PC-9 (cell line): ENCODE measurements around the gene TMEM187. TPM values are rescaled to one million over a fixed set of nuclear protein-coding genes. Genes with fewer than 3 reads are reported as not detected.

Source experiments
- BruUV-seq: library from RNA; stranded (reverse); fragments of 400-500 nt; replicated peaks from 2 replicates; lab custom pipeline; 2021; lab: Mats Ljungman, UMichigan
- CTCF ChIA-PET: fragments of 300-600 bp; sonication (Branson Sonifier 250); formaldehyde crosslinking; loops from one replicate; lab custom pipeline; 2022; ENCODE audit warnings: antibody characterized with exemption; lab: Charles Lee
- POLR2A ChIA-PET: fragments of 300-600 bp; sonication (Branson Sonifier 250); formaldehyde crosslinking; loops from one replicate; lab custom pipeline; 2022; ENCODE audit warnings: antibody characterized with exemption; ENCODE audit not compliant: unreplicated experiment; lab: Charles Lee
- DNase-seq, 2 experiments: peaks; one replicate each; pipeline versions ENCODE4 v3.0.0 to v3.0.0-alpha.2; 2015 to 2022; ENCODE audit warnings: mixed read lengths in 1 of 2
- H2AFZ ChIP-seq: fragments of 200-600 bp; sonication (generic); 2 replicates; pipeline ENCODE4 v1.8.1; 2017; ENCODE audit warnings: antibody characterized with exemption
- H3F3A ChIP-seq: fragments of 200-600 bp; sonication (generic); 2 replicates; pipeline ENCODE4 v1.8.1; 2017; ENCODE audit warnings: antibody characterized with exemption, mild to moderate bottlenecking, low read depth; ENCODE audit not compliant: insufficient read depth
- H3K27ac ChIP-seq: fragments of 200-600 bp; sonication (generic); 2 replicates; pipeline ENCODE4 v1.6.1; 2016; ENCODE audit warnings: mixed run types
- H3K27me3 ChIP-seq: fragments of 200-600 bp; sonication (generic); 2 replicates; pipeline ENCODE4 v1.6.1; 2016; ENCODE audit warnings: low read depth, mixed run types; ENCODE audit not compliant: insufficient read depth
- H3K36me3 ChIP-seq: fragments of 200-600 bp; sonication (generic); 2 replicates; pipeline ENCODE4 v1.6.1; 2016; ENCODE audit warnings: low read depth, mixed run types
- H3K4me1 ChIP-seq: fragments of 200-600 bp; sonication (generic); replicated peaks from 2 replicates; pipeline ENCODE4 v1.6.1; 2016; ENCODE audit warnings: mixed run types; ENCODE audit not compliant: insufficient read depth
- H3K4me2 ChIP-seq: fragments of 200-600 bp; sonication (generic); 2 replicates; pipeline ENCODE4 v1.6.1; 2017; ENCODE audit warnings: mixed run types
- H3K4me3 ChIP-seq: fragments of 200-600 bp; sonication (generic); 2 replicates; pipeline ENCODE4 v1.6.1; 2016; ENCODE audit warnings: mixed run types
- H3K79me2 ChIP-seq: fragments of 200-600 bp; sonication (generic); 2 replicates; pipeline ENCODE4 v1.6.1; 2017; ENCODE audit warnings: low read depth, mixed run types
- H3K9me2 ChIP-seq: fragments of 200-600 bp; sonication (generic); 2 replicates; pipeline ENCODE4 v1.8.1; 2017; ENCODE audit warnings: mild to moderate bottlenecking; ENCODE audit not compliant: insufficient read depth
- H3K9me3 ChIP-seq: fragments of 200-600 bp; sonication (generic); 2 replicates; pipeline ENCODE4 v1.8.1; 2016; ENCODE audit warnings: low read depth; ENCODE audit not compliant: insufficient read depth
- H4K20me1 ChIP-seq: fragments of 200-600 bp; sonication (generic); 2 replicates; pipeline ENCODE4 v1.8.1; 2017; ENCODE audit not compliant: insufficient read depth
- CTCF ChIP-seq: fragments of 200-600 bp; sonication (generic); conservative IDR thresholded peaks from 2 replicates; pipeline ENCODE4 v1.6.1; 2017; ENCODE audit warnings: mixed run types, antibody characterized with exemption, mild to moderate bottlenecking, moderate library complexity
- EZH2 ChIP-seq: fragments of 200-600 bp; sonication (generic); IDR thresholded peaks from 2 replicates; pipeline ENCODE4 v1.8.0; 2017; ENCODE audit warnings: antibody characterized with exemption, low read depth
- intact Hi-C: fragments of 100-400 bp; cut with micrococcal nuclease; formaldehyde crosslinking; loops from one replicate; pipeline ENCODE4 v1.10.0; 2022; ENCODE audit not compliant: unreplicated experiment
- total RNA-seq: library from RNA; stranded (reverse); gene quantifications from 2 replicates; pipeline ENCODE4 v1.2.3, GENCODE V29; 2021

The TMEM187 gene
- total RNA-seq, 1 experiment from 2014 or later: 20.1 TPM

- H3K36me3 ChIP-seq: no peaks in the 10 kb centered on the region
- no peak overlapping the region for H3K4me2 ChIP-seq
- H4K20me1 ChIP-seq: peaks cover 7% of the 10 kb centered on the region; the same call in 1 of the 2 replicates
- H2AFZ ChIP-seq: no peak overlapping the region
- POLR2A ChIA-PET: no interaction called here
- no peaks in the 10 kb centered on the region for H3K9me2 ChIP-seq
- no peaks in the 10 kb centered on the region for H3K27me3 ChIP-seq
- no peak for DNase-seq
- no peak for TF ChIP-seq EZH2
- no peak for TF ChIP-seq CTCF
- H3K4me1 ChIP-seq: no peaks in the 10 kb centered on the region
- H3K79me2 ChIP-seq: no peaks in the 10 kb centered on the region
- H3K27ac ChIP-seq: no peak overlapping the region
- H3F3A ChIP-seq: peaks cover 7% of the 10 kb centered on the region
- CTCF ChIA-PET: interaction anchor here (0.6 to 0.8 kb wide), 3 partner anchors 30 to 500 kb away, joined by 4 to 5 read pairs (median 4); no protein-coding TSS in a partner anchor
- H3K4me3 ChIP-seq: no peak overlapping the region
- no TSS peak for BruUV-seq
- intact Hi-C loops: loop anchor here (5.0 kb wide), 2 partner anchors 391 to 991 kb away; no protein-coding TSS in a partner anchor
- H3K9me3 ChIP-seq: no peaks in the 10 kb centered on the region
Measured at GRCh38 chrX:153948002-153948466, 24.5 kb upstream of the TMEM187 start.

DNA sequence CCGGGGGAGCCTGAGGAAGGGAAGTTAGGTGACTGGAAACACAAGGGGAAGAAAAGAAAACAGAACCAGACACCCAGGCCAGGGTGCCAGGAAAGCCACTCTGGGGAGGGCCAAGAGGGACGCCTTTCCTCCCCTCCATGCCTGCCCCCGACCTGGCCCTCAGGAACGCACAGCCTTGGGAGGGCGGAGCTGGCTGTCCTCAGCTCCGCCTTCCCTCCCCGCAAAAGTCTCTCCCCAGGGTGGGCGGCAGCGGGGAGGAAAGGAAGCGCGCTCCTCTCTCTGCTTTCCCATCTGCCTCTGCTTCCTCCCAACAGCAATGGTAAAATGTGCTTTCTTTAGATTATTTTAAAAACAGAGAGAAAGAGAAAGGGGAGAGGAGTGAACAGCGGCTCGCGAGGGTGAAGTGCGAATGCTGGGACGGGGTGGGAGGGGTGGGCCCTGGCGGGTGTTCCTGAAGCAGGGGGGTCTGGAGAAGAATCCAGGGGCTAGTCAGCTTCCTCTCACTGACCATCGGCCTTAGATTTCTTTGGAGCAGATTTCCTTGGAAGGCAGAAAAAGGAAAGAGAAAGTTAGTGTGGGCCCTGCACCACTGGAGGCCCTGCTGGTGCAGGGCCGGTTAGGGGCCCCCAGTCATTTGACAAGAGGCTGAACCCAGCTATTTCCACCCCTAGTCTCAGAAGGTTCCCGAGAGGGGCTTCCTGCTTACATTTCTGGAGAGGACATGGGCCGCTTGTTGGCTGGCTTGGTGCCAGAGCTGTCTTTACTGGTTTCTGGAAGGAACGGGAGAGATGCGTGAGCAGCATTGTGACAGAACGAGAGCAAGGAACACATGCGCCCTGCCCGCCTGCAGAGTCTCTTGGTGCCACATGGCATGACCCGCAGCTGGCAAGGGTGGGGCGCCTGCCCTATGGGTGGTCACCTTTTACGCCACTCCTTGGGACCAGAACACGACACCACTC, 23.4 kb upstream of the TMEM187 start:
- intact Hi-C loops: loop anchor here (5.0 kb wide), 2 partner anchors 392 to 992 kb away; no protein-coding TSS in a partner anchor
- POLR2A ChIA-PET: interaction anchor here (0.6 kb wide), 1 partner anchor 141 kb away, joined by 3 read pairs; no protein-coding TSS in a partner anchor
- no peaks in the 10 kb centered on the region for H3K9me3 ChIP-seq

More for the DNA sequence above, 23.4 kb upstream of the TMEM187 start:
- Histone ChIP-seq H3K27ac (no peak overlapping the region), H3K4me2 (no peak overlapping the region), H4K20me1 (peaks cover 9% of the 10 kb centered on the region; the same call in 1 of the 2 replicates), H3F3A (peaks cover 7% of the 10 kb centered on the region), H3K4me1 (no peaks in the 10 kb centered on the region), H3K27me3 (no peaks in the 10 kb centered on the region), H3K4me3 (no peak overlapping the region), H3K79me2 (no peaks in the 10 kb centered on the region), H3K9me2 (no peaks in the 10 kb centered on the region), H3K36me3 (no peaks in the 10 kb centered on the region), H2AFZ (no peak overlapping the region)
- TF ChIP-seq EZH2 (no peak), CTCF (no peak)
- DNase-seq: no peak
- TSS peak; percentile 41 for BruUV-seq
- CTCF ChIA-PET: interaction anchor here (0.6 to 0.7 kb wide), 2 partner anchors 100 to 270 kb away, joined by 3 read pairs; no protein-coding TSS in a partner anchor
